Panc1 (cell line): ENCODE results near the gene ARPIN. TPM values are rescaled to one million over a fixed set of nuclear protein-coding genes. Genes with fewer than 3 reads are reported as not detected.

Source experiments
- ATAC-seq: fragments of 200-7000 bp; cut with Tn5 transposase; 2 replicates; pipeline ENCODE4 v1.9.1; 2020; ENCODE audit warnings: mild to moderate bottlenecking, moderate library complexity
- BruUV-seq: library from RNA; stranded (reverse); fragments of 400-500 nt; replicated peaks from 2 replicates; lab custom pipeline; 2021; lab: Mats Ljungman, UMichigan
- CTCF ChIA-PET: fragments of 300-600 bp; sonication (Branson Sonifier 250); formaldehyde crosslinking; loops from one replicate; lab custom pipeline; 2022; ENCODE audit warnings: antibody characterized with exemption; lab: Charles Lee
- POLR2A ChIA-PET: fragments of 300-600 bp; sonication (Branson Sonifier 250); formaldehyde crosslinking; loops from one replicate; lab custom pipeline; 2022; ENCODE audit warnings: antibody characterized with exemption; lab: Charles Lee
- DNase-seq: peaks from one replicate; pipeline ENCODE4 v3.0.0-alpha.2; 2010; ENCODE audit warnings: low read depth, low spot score
- H3K27ac ChIP-seq: 2 replicates; pipeline ENCODE4 v1.5.1; 2011; ENCODE audit warnings: mild to moderate bottlenecking, low read length, inconsistent platforms
- H3K27me3 ChIP-seq: fragments of 200-500 bp; sonication (Bioruptor generic); 2 replicates; pipeline ENCODE4 v1.6.0; 2014; ENCODE audit warnings: low read length, inconsistent platforms; ENCODE audit not compliant: control insufficient read depth, insufficient read depth
- H3K36me3 ChIP-seq: fragments of 200-500 bp; sonication (Bioruptor generic); 2 replicates; pipeline ENCODE4 v1.5.1; 2014; ENCODE audit warnings: inconsistent platforms, mild to moderate bottlenecking, low read length, moderate library complexity; ENCODE audit not compliant: control insufficient read depth, insufficient read depth
- H3K4me1 ChIP-seq: 2 replicates; pipeline ENCODE4 v1.5.1; 2011; ENCODE audit warnings: inconsistent platforms, mild to moderate bottlenecking, low read length, moderate library complexity; ENCODE audit not compliant: control insufficient read depth, insufficient read depth
- H3K4me3 ChIP-seq, 2 experiments: 2 replicates each; pipeline ENCODE4 v1.5.1; 2011 to 2012; ENCODE audit warnings: low read depth in 2 of 2, low read length in 2 of 2, mild to moderate bottlenecking in 2 of 2, inconsistent platforms in 1 of 2, moderate library complexity in 1 of 2
- H3K9me3 ChIP-seq: fragments of 200-500 bp; sonication (Bioruptor generic); 2 replicates; pipeline ENCODE4 v1.5.1; 2014; ENCODE audit warnings: low read depth, mild to moderate bottlenecking, inconsistent platforms, low read length, moderate library complexity; ENCODE audit not compliant: control insufficient read depth, insufficient read depth
- POLR2AphosphoS5 ChIP-seq: IDR thresholded peaks from 2 replicates; pipeline ENCODE4 v1.6.1; 2012; ENCODE audit warnings: mild to moderate bottlenecking, low read depth, low read length, moderate library complexity
- REST ChIP-seq, 2 experiments: IDR thresholded peaks; 2 replicates each; pipeline ENCODE4 v1.6.1; 2011 to 2012; ENCODE audit warnings: low read depth in 2 of 2, control low read depth in 1 of 2, low read length in 1 of 2, mild to moderate bottlenecking in 1 of 2, moderate library complexity in 1 of 2; ENCODE audit not compliant: insufficient read depth in 1 of 2
- SIN3A ChIP-seq: IDR thresholded peaks from 2 replicates; pipeline ENCODE4 v1.6.1; 2012; ENCODE audit warnings: low read depth, mild to moderate bottlenecking, low read length, moderate library complexity, borderline replicate concordance; ENCODE audit not compliant: insufficient read depth
- TCF7L2 ChIP-seq: IDR thresholded peaks from 2 replicates; pipeline ENCODE4 v1.6.1; 2011; ENCODE audit warnings: mild to moderate bottlenecking, low read depth, low read length, inconsistent platforms
- in situ Hi-C: cut with HindIII; loops from 2 replicates; pipeline ENCODE4 v1.10.0; 2016; ENCODE audit warnings: low sequenced_read_pairs, low pct_unique_long_range_greater_than_20kb
- intact Hi-C: fragments of 100-400 bp; cut with micrococcal nuclease; formaldehyde crosslinking; loops from one replicate; pipeline ENCODE4 v1.10.0; 2022; ENCODE audit not compliant: unreplicated experiment
- total RNA-seq: library from RNA; stranded (reverse); gene quantifications from one replicate; pipeline ENCODE4 v1.2.1, GENCODE V29; 2021; ENCODE audit not compliant: unreplicated experiment
- TF ChIP-seq, protein P1 (sequence below): fragments of 450-650 bp; IDR thresholded peaks from 2 replicates; pipeline ENCODE4 v1.5.1; 2017; ENCODE audit warnings: mild to moderate bottlenecking

ARPIN gene
- total RNA-seq, 1 experiment from 2014 or later: 6.3 TPM

GRCh38 chr15:89928421-89928820 lies 15.7 kb upstream of the ARPIN start:
- CTCF ChIA-PET: no interaction called here
- no TSS peak for BruUV-seq
- Histone ChIP-seq H3K36me3 (no peaks in the 10 kb centered on the region), H3K4me1 (no peaks in the 10 kb centered on the region), H3K4me3 (no peak overlapping the region), H3K9me3 (no peaks in the 10 kb centered on the region), H3K27me3 (no peaks in the 10 kb centered on the region), H3K27ac (no peak overlapping the region)
- TF ChIP-seq REST (IDR thresholded peaks at IDR 0.05; ENCODE audit: insufficient read depth in 1 of 2, low read depth in 2 of 2, low read length in 1 of 2) (no peak), POLR2AphosphoS5 (no peak), TCF7L2 (no peak), SIN3A (no peak)
- TF ChIP-seq, protein P1, sequence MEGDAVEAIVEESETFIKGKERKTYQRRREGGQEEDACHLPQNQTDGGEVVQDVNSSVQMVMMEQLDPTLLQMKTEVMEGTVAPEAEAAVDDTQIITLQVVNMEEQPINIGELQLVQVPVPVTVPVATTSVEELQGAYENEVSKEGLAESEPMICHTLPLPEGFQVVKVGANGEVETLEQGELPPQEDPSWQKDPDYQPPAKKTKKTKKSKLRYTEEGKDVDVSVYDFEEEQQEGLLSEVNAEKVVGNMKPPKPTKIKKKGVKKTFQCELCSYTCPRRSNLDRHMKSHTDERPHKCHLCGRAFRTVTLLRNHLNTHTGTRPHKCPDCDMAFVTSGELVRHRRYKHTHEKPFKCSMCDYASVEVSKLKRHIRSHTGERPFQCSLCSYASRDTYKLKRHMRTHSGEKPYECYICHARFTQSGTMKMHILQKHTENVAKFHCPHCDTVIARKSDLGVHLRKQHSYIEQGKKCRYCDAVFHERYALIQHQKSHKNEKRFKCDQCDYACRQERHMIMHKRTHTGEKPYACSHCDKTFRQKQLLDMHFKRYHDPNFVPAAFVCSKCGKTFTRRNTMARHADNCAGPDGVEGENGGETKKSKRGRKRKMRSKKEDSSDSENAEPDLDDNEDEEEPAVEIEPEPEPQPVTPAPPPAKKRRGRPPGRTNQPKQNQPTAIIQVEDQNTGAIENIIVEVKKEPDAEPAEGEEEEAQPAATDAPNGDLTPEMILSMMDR: no peak
- ATAC-seq (no peak), DNase-seq (no peak)
- intact Hi-C loops: no loop called here
- in situ Hi-C loops: no loop called here
- POLR2A ChIA-PET: no interaction called here

- no peak overlapping the region for H3K27ac ChIP-seq
- ChIA-PET POLR2A (interaction anchor here (0.6 to 0.7 kb wide), 2 partner anchors 27 to 78 kb away, joined by 5 to 7 read pairs; no protein-coding TSS in a partner anchor), CTCF (no interaction called here)
- intact Hi-C loops (no loop called here), in situ Hi-C loops (no loop called here)
- H3K4me1 ChIP-seq: no peaks in the 10 kb centered on the region
- H3K27me3 ChIP-seq: no peaks in the 10 kb centered on the region
- DNase-seq: no peak
- H3K4me3 ChIP-seq: no peak overlapping the region
- no peak for TF ChIP-seq SIN3A
- no peak for TF ChIP-seq POLR2AphosphoS5
- TF ChIP-seq, protein P1: no peak
- TF ChIP-seq REST (IDR thresholded peaks at IDR 0.05; ENCODE audit: insufficient read depth in 1 of 2, low read depth in 2 of 2, low read length in 1 of 2): no peak
- TF ChIP-seq TCF7L2: no peak
- H3K9me3 ChIP-seq: no peaks in the 10 kb centered on the region
- no TSS peak for BruUV-seq
- ATAC-seq: no peak
- H3K36me3 ChIP-seq: no peaks in the 10 kb centered on the region
These were observed 13.4 kb upstream of the ARPIN start for GRCh38 chr15:89926158-89926557.
